Activated CD8-positive, alpha-beta T cell treated with anti-CD3 and anti-CD28 coated beads for 36 hours (primary cell): Measurements from ENCODE around the gene CD59. TPM values are rescaled to one million over a fixed set of nuclear protein-coding genes. Genes with fewer than 3 reads are reported as not detected.

Source experiments
- ATAC-seq: fragments of 200-7000 bp; cut with Tn5 transposase; one replicate; pipeline ENCODE4 v1.10.0; 2021; ENCODE audit warnings: mild to moderate bottlenecking, moderate library complexity
- CTCF ChIA-PET: fragments of 350-600 bp; sonication (Branson Sonifier 250); formaldehyde crosslinking; loops from one replicate; lab custom pipeline; 2021; ENCODE audit warnings: antibody characterized with exemption; lab: Charles Lee
- POLR2A ChIA-PET: fragments of 350-600 bp; sonication (Branson Sonifier 250); formaldehyde crosslinking; loops from one replicate; lab custom pipeline; 2021; ENCODE audit warnings: antibody characterized with exemption; lab: Charles Lee
- DNase-seq: peaks from one replicate; pipeline ENCODE4 v3.0.0-alpha.2; 2020
- H3K27ac Mint-ChIP-seq: one replicate; pipeline ENCODE4 v1.8.0; 2021; ENCODE audit warnings: mild to moderate bottlenecking, mixed read lengths
- H3K27me3 Mint-ChIP-seq: one replicate; pipeline ENCODE4 v1.8.0; 2021; ENCODE audit warnings: mixed read lengths
- H3K36me3 Mint-ChIP-seq: one replicate; pipeline ENCODE4 v1.8.0; 2021; ENCODE audit warnings: low read depth, mixed read lengths
- H3K4me1 Mint-ChIP-seq: one replicate; pipeline ENCODE4 v1.8.0; 2021; ENCODE audit warnings: low read depth, mixed read lengths
- H3K4me3 Mint-ChIP-seq: one replicate; pipeline ENCODE4 v1.8.0; 2021; ENCODE audit warnings: mild to moderate bottlenecking, moderate library complexity, mixed read lengths
- H3K9me3 Mint-ChIP-seq: one replicate; pipeline ENCODE4 v1.8.0; 2021; ENCODE audit warnings: mixed read lengths
- CTCF ChIP-seq: fragments of 200-600 bp; IDR thresholded peaks from one replicate; pipeline ENCODE4 v1.8.0; 2022; ENCODE audit warnings: antibody characterized with exemption, mild to moderate bottlenecking
- intact Hi-C: fragments of 100-400 bp; cut with micrococcal nuclease; formaldehyde crosslinking; loops from one replicate; pipeline ENCODE4 v1.10.0; 2022
- total RNA-seq, 2 experiments: library from RNA; stranded (reverse); gene quantifications; one replicate each; pipeline ENCODE4 v1.2.3, GENCODE V29; 2021

The CD59 gene
- total RNA-seq, 2 experiments from 2014 or later: 36.0 to 36.1 TPM

- Mint-ChIP-seq H3K9me3 (no peaks in the 10 kb centered on the region), H3K4me1 (no peaks in the 10 kb centered on the region), H3K4me3 (no peak overlapping the region), H3K36me3 (no peaks in the 10 kb centered on the region), H3K27ac (no peak overlapping the region), H3K27me3 (peaks cover 8% of the 10 kb centered on the region)
- intact Hi-C loops: no loop called here
- no peak for ATAC-seq
- no peak for DNase-seq
- TF ChIP-seq CTCF: no peak
- ChIA-PET POLR2A (no interaction called here), CTCF (no interaction called here)
Observed at GRCh38 chr11:33658195-33658900, 77.9 kb downstream of the CD59 start.

DNA sequence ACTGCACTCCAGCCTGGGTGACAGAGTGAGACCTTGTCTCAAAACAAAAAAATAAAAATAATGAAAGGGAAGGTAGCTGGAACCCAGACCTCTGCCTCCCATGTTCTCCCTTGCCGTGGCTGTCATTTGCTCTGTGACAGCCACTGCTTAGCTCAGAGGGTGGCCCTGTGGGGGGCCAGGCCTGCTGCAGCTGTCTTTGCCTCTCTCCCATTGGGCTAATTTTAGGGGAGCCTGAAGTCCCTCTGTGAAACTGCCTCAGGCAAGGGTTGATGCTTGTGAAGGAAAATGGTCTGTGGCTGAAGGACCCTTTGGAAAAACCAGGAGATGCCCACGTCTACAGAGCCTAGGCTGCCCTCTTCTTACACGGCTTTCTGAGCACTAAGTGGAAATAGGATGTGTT is 78.5 kb downstream of the CD59 start:
- peaks cover 8% of the 10 kb centered on the region for H3K27me3 Mint-ChIP-seq
- CTCF ChIA-PET: no interaction called here

GRCh38 chr11:33656768-33657167 is 79.5 kb downstream of the CD59 start:
- DNase-seq: no peak
- no peak for TF ChIP-seq CTCF
- no peak for ATAC-seq
- peaks cover 7% of the 10 kb centered on the region for H3K27me3 Mint-ChIP-seq
- no peaks in the 10 kb centered on the region for H3K36me3 Mint-ChIP-seq
- no peak overlapping the region for H3K27ac Mint-ChIP-seq
- POLR2A ChIA-PET: no interaction called here
- no peaks in the 10 kb centered on the region for H3K9me3 Mint-ChIP-seq
- CTCF ChIA-PET: no interaction called here
- H3K4me1 Mint-ChIP-seq: no peaks in the 10 kb centered on the region
- no peak overlapping the region for H3K4me3 Mint-ChIP-seq
- intact Hi-C loops: no loop called here

More for the DNA sequence above, 78.5 kb downstream of the CD59 start:
- no peaks in the 10 kb centered on the region for H3K4me1 Mint-ChIP-seq
- TF ChIP-seq CTCF: no peak
- H3K36me3 Mint-ChIP-seq: no peaks in the 10 kb centered on the region
- H3K27ac Mint-ChIP-seq: no peak overlapping the region
- no peaks in the 10 kb centered on the region for H3K9me3 Mint-ChIP-seq
- POLR2A ChIA-PET: no interaction called here
- intact Hi-C loops: no loop called here
- H3K4me3 Mint-ChIP-seq: no peak overlapping the region
- no peak for DNase-seq
- no peak for ATAC-seq

- intact Hi-C loops: no loop called here
- Mint-ChIP-seq H3K36me3 (no peaks in the 10 kb centered on the region), H3K27me3 (peaks cover 7% of the 10 kb centered on the region), H3K27ac (no peak overlapping the region), H3K4me1 (no peaks in the 10 kb centered on the region), H3K4me3 (no peak overlapping the region), H3K9me3 (no peaks in the 10 kb centered on the region)
- ATAC-seq: no peak
- DNase-seq: no peak
- ChIA-PET POLR2A (no interaction called here), CTCF (no interaction called here)
- TF ChIP-seq CTCF: no peak
Observed at GRCh38 chr11:33655842-33656600, 80.2 kb downstream of the CD59 start.

- Mint-ChIP-seq H3K36me3 (no peaks in the 10 kb centered on the region), H3K27ac (no peak overlapping the region), H3K9me3 (no peaks in the 10 kb centered on the region), H3K4me1 (no peaks in the 10 kb centered on the region), H3K4me3 (no peak overlapping the region), H3K27me3 (peaks cover 10% of the 10 kb centered on the region)
- TF ChIP-seq CTCF: no peak
- ChIA-PET CTCF (no interaction called here), POLR2A (no interaction called here)
- DNase-seq: no peak
- ATAC-seq: no peak
- intact Hi-C loops: no loop called here
Observed at GRCh38 chr11:33654594-33654993, 81.6 kb downstream of the CD59 start.
